ENCODE results near the gene WEE2.
"Not testable (repeated sequence)": the region's sequence is repeated elsewhere in the genome, so short reads cannot be mapped to it uniquely, and the experiment has no call there.

The WEE2 gene

GRCh38 chr7:141714571-141714970, 6.4 kb downstream of the WEE2 start:
- no peak for DNase-seq (ENCODE audit: low read depth, low spot score)

DNA sequence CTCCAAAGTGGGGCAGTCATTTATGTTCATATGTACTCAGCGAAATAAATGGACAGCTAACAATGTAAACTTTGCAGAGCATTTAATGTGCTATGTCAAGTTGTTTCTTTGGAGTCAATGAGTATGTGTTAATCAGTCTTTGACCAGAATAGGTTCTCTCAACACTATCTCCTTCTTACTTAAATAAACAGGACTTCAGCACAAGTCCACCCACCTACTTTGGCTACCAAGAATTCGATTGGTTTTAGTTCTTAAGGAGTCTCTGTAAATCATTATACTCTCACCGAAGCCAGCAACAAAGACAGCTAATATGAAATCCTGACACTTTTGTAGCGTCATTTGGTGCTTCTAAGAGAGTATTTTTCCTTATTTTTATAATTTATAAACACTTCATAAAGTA, 6.9 kb downstream of the WEE2 start:
- no peak for DNase-seq (ENCODE audit: low read depth, low spot score)

GRCh38 chr7:141715794-141716689, 7.9 kb downstream of the WEE2 start:
- no peak for DNase-seq (ENCODE audit: low read depth, low spot score)

DNA sequence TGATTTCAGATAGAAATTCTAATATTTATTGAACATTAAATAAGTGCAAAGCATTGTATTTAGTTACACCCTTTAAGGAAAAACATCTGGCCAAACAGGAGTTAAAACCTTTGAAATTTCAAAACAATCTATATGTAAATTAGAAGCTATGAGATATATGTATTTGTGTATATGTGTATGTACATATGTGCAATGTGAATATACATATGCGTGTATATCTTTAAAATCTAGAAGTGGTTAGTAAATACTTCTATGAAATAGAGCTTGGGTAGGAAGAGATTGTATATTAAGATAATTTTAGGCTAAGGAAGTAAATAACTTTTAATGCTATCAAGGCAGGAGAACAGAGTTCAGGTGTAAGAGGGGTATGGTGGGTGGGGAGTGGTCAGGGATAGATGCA, 9.3 kb downstream of the WEE2 start:
- DNase-seq (ENCODE audit: low read depth, low spot score) = no peak

DNA sequence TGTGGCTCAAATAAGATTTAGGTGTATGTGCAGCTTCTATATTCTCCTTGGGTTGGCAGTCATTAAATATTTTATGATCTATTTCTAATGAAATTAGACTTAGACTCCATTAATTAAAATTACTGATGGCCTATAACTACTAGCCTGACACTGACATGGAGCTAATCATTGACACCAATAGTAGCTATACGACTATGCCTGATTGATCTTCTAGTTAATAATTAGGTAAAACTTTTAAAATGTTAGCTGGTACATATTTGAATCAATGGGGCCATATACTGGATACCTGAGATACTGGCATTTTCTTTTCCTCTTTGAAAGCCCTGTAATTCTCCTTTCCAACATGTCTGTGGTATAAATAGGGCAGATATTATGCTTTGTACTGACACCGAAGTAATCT, 14.4 kb downstream of the WEE2 start:
- no peak for DNase-seq (ENCODE audit: low read depth, low spot score)

DNA sequence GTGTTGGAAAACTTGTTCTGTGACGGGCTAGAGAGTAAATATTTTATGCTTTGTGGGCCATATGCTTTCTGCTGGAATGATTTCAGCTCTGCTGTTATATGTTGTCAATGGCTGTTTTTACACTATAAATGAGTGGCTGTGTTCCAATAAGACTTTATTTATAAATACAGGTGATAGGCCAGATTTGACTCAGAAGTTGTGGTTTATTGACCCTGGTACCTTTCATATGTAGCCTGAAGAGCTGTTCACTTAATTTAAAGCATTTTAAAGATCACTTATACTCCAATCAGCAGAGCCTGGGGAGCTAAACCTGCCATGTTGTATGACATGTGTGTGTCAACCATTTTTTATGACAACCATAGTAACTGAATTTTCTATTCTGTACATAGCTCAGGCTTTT, 20.9 kb downstream of the WEE2 start:
- DNase-seq (ENCODE audit: low read depth, low spot score) = no peak

- no peak for DNase-seq (ENCODE audit: low read depth, low spot score)
These were observed 23.5 kb downstream of the WEE2 start for GRCh38 chr7:141731476-141732149.

DNA sequence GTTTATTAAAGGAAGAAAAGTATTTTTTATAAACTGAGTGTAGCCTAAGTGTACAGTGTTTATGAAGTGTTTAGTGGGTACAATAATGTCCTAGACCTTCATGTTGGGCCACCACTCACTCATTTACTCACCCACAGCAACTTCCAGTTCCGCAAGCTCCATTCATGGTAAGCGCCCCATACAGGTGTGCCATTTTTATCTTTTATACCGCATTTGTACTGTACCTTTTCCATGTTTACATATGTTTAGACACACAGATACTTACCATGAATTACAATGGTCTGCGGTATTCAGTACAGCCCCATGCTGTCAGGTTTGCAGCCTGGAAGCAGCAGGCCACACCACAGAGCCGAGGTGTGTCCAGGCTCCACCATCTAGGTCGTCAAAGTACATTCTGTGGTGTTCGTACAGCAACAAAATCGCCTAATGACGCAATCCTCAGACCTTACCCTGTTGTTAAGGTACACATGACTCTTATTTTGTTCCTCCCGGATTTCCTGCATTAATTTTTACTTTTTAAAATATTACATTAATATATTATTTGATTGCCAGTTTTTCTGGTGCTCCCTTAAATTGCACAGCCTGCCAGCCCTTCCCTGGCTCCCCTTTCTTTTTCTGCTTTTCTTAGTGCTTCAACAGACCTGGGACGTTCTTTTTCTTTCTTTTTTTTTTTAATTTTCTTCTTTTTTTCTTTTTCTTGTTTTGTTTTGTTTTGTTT, 29.1 kb downstream of the WEE2 start:
- no peak for DNase-seq (ENCODE audit: low read depth, low spot score)

GRCh38 chr7:141737836-141738591, 29.9 kb downstream of the WEE2 start, which contains the start of gene SSBP1:
Gene SSBP1 (plus strand): TSS chr7:141738358. CDS start chr7:141739167, 809 bp downstream.
- peak; percentile 81 for DNase-seq (ENCODE audit: low read depth, low spot score)

- DNase-seq (ENCODE audit: low read depth, low spot score) = no peak
These were observed 30.4 kb downstream of the WEE2 start for GRCh38 chr7:141738592-141739013.

- no peak for DNase-seq (ENCODE audit: low read depth, low spot score)
These were observed 31.1 kb downstream of the WEE2 start for GRCh38 chr7:141739250-141739649.

GRCh38 chr7:141742229-141742628, 34.1 kb downstream of the WEE2 start:
- no peak for DNase-seq (ENCODE audit: low read depth, low spot score)

DNA sequence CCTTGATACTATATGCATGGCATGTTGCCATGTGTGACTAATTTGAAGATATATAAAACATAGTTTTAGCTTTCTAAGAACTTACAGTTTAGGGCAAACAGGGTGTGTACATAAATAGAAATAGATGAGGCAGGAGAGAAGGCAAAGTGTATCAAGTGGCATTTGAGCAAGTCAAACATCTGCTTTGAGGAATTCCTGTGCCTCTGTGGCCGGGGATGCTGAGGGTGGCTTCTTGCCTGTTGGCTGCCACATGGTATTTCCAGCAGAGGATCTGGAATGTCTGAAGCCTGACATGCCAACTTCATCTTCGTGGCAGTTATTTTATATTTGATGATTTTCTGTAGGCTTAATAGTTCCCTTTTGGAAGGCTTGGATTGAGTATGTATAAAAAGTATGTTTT, 36.0 kb downstream of the WEE2 start:
- no peak for DNase-seq (ENCODE audit: low read depth, low spot score)

DNA sequence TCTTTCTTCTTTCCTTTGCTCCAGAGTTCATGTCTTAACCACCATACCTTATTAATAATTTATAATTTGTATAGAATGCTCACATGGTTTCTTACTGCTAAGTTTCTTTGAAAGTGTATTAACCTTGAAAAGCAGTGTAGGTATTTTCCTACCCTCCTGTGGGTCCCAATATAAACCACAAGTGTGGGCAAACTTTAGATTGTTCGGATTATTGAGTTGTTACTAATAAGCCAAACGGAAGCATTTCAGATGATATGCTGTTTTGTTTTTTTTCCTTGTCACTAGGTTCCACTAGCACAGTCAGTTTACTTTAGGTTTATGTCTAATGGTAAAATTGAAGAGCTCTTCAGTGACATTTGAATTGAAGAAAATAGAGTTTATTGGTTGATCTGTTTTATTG, 40.2 kb downstream of the WEE2 start:
- DNase-seq (ENCODE audit: low read depth, low spot score) = no peak

DNA sequence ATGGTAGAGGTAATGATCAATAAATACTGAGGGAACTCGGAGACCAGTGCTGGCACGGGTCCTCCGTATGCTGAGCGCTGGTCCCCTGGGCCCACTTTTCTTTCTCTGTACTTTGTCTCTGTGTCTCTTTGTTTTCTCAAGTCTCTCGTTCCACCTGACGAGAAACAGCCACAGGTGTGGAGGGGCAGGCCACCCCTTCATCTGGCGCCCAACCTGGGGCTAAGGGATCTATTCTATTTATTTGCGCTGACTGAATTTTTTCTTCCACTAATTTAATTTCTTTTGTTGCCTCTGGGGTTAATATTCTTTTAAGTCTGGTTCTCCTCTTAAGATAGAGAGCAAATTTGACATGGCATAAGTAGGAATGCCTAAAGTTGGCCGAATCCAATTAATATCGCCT, 43.8 kb downstream of the WEE2 start:
- DNase-seq (ENCODE audit: low read depth, low spot score) = not testable (repeated sequence)

GRCh38 chr7:141752634-141753033, 44.5 kb downstream of the WEE2 start:
- no peak for DNase-seq (ENCODE audit: low read depth, low spot score)

GRCh38 chr7:141754939-141755338, 46.8 kb downstream of the WEE2 start:
- DNase-seq (ENCODE audit: low read depth, low spot score) = no peak

- no peak for DNase-seq (ENCODE audit: low read depth, low spot score)
These were observed 55.6 kb downstream of the WEE2 start, which contains the start of gene TAS2R3 for GRCh38 chr7:141763797-141764196. Gene TAS2R3 (plus strand): TSS chr7:141764097. CDS start chr7:141764159, 62 bp downstream.

DNA sequence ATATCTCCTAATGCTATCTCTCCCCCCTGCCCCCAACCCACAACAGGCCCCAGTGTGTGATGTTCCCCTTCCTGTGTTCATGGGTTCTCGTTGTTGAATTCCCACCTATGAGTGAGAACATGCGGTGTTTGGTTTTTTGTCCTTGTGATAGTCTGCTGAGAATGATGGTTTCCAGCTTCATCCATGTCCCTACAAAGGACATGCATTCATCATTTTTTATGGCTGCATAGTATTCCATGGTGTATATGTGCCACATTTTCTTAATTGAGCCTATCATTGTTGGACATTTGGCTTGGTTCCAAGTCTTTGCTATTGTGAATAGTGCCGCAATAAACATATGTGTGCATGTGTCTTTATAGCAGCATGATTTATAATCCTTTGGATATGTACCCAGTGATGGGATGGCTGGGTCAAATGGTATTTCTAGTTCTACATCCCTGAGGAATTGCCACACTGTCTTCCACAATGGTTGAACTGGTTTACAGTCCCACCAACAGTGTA, 62.0 kb downstream of the WEE2 start:
- DNase-seq (ENCODE audit: low read depth, low spot score) = not testable (repeated sequence)

DNA sequence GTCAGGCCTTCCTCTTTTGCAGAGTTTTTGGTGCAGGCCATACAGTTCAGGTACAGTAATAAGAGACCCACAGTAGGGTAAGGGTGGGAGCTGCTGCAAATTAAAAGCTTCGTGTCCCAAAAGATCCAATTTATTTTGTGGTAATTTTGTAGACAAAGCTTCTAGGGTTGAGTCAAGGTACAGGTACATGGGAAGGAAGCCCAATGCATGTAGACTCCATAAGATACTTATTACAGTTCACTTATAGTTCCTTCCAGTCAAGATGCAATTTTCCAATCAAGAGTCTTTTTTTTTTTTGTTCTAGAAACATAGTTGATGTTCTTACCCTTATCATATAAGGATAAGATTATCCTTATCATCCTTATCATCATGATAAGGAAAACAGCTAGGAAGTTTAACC, 68.2 kb downstream of the WEE2 start, which contains the start of gene TAS2R4:
Gene TAS2R4 (plus strand): TSS at position 301 of the 400 bp plus-strand sequence. CDS start 1,815 bp downstream, outside the sequence.
- DNase-seq (ENCODE audit: low read depth, low spot score) = no peak

All from activated naive CD8-positive, alpha-beta T cell treated with anti-CD3 and anti-CD28 coated beads, Interleukin-2, amount 50 U/mL, for 16 hours (primary cell).